GM12878 (cell line): ENCODE data around the gene GSE1. TPM values are rescaled to one million over a fixed set of nuclear protein-coding genes. Genes with fewer than 3 reads are reported as not detected.

ENCODE experiments used
- ATAC-seq: fragments of 200-7000 bp; cut with Tn5 transposase; 3 replicates; pipeline ENCODE4 v1.9.1; 2020; ENCODE audit warnings: mild to moderate bottlenecking, moderate library complexity
- BruUV-seq: library from RNA; stranded (reverse); fragments of 400-500 nt; replicated peaks from 2 replicates; lab custom pipeline; 2021; lab: Mats Ljungman, UMichigan
- CTCF ChIA-PET: fragments of 300-600 bp; sonication (Branson Sonifier 250); formaldehyde crosslinking; extraction: SDS; loops from one replicate; lab custom pipeline; 2021; ENCODE audit warnings: inconsistent platforms; lab: Yijun Ruan, JAX
- POLR2A ChIA-PET: fragments of 350-600 bp; formaldehyde crosslinking; extraction: SDS; loops from one replicate; lab custom pipeline; 2021; ENCODE audit warnings: inconsistent platforms; lab: Charles Lee
- RAD21 ChIA-PET: fragments of 300-600 bp; sonication (Branson Sonifier 250); formaldehyde crosslinking; loops from one replicate; lab custom pipeline; 2023; ENCODE audit warnings: antibody characterized with exemption; ENCODE audit not compliant: unreplicated experiment; lab: Charles Lee
- SMC1A ChIA-PET: fragments of 300-600 bp; sonication (Branson Sonifier 250); formaldehyde crosslinking; loops from one replicate; lab custom pipeline; 2023; ENCODE audit not compliant: unreplicated experiment, uncharacterized antibody; lab: Charles Lee
- DNase-seq: peaks from one replicate; pipeline ENCODE4 v3.0.0-alpha.2; 2011; ENCODE audit warnings: low read depth, low spot score
- FAIRE-seq: peaks from 3 replicates; lab custom pipeline; 2011; peaks lifted over from hg19 to GRCh38; lab: Jason Lieb, UNC
- H2AFZ ChIP-seq: 2 replicates; pipeline ENCODE4 v1.6.0; 2011; ENCODE audit warnings: low read depth, low read length, control low read depth; ENCODE audit not compliant: control insufficient read depth
- H3K27ac ChIP-seq: 2 replicates; pipeline ENCODE4 v1.5.1; 2011; ENCODE audit warnings: control low read depth; ENCODE audit not compliant: control insufficient read depth, insufficient read depth
- H3K27me3 ChIP-seq, 2 experiments: replicated peaks in 1 of 2; 2 replicates each; pipeline versions ENCODE4 v1.6.0 to v1.6.1; 2011; ENCODE audit warnings: low read length in 1 of 2; ENCODE audit not compliant: control insufficient read depth in 2 of 2, insufficient read depth in 2 of 2
- H3K36me3 ChIP-seq, 2 experiments: 2 replicates each; pipeline ENCODE4 v1.5.1; 2011; ENCODE audit warnings: low read length in 1 of 2; ENCODE audit not compliant: control insufficient read depth in 2 of 2, insufficient read depth in 2 of 2
- H3K4me1 ChIP-seq: 2 replicates; pipeline ENCODE4 v1.6.1; 2011; ENCODE audit warnings: mild to moderate bottlenecking, low read length, moderate library complexity, mixed read lengths; ENCODE audit not compliant: control insufficient read depth, insufficient read depth
- H3K4me2 ChIP-seq: 2 replicates; pipeline ENCODE4 v1.6.0; 2011; ENCODE audit warnings: control low read depth; ENCODE audit not compliant: control insufficient read depth, insufficient read depth
- H3K4me3 ChIP-seq: fragments of 200-600 bp; sonication (generic); 2 replicates; pipeline ENCODE4 v1.5.1; 2016
- H3K79me2 ChIP-seq: 2 replicates; pipeline ENCODE4 v1.6.0; 2011; ENCODE audit warnings: low read length; ENCODE audit not compliant: control insufficient read depth, insufficient read depth
- H3K9ac ChIP-seq: 2 replicates; pipeline ENCODE4 v1.8.0; 2011; ENCODE audit warnings: low read length, control low read depth, mixed read lengths; ENCODE audit not compliant: control insufficient read depth, insufficient read depth
- H3K9me3 ChIP-seq: replicated peaks from 3 replicates; pipeline ENCODE4 v1.5.1; 2011; ENCODE audit warnings: mild to moderate bottlenecking, low read length; ENCODE audit not compliant: control insufficient read depth, insufficient read depth
- H4K20me1 ChIP-seq: 2 replicates; pipeline ENCODE4 v1.6.0; 2011; ENCODE audit not compliant: control insufficient read depth, insufficient read depth
- BMI1 ChIP-seq: fragments of 450-650 bp; IDR thresholded peaks from 2 replicates; pipeline ENCODE4 v1.6.1; 2016; ENCODE audit warnings: mild to moderate bottlenecking, moderate library complexity, borderline replicate concordance
- CBX5 ChIP-seq: sonication (generic); IDR thresholded peaks from 2 replicates; pipeline ENCODE4 v1.6.1; 2016; ENCODE audit warnings: low read depth, moderate library complexity, mild to moderate bottlenecking, inconsistent platforms
- DPF2 ChIP-seq: fragments of 450-650 bp; IDR thresholded peaks from 2 replicates; pipeline ENCODE4 v1.6.1; 2017; ENCODE audit warnings: mild to moderate bottlenecking
- MYB ChIP-seq: fragments of 150-350 bp; IDR thresholded peaks from 2 replicates; pipeline ENCODE4 v1.6.1; 2014; ENCODE audit warnings: mild to moderate bottlenecking, low read depth, low read length, borderline replicate concordance
- NRF1 ChIP-seq: conservative IDR thresholded peaks from 2 replicates; pipeline ENCODE4 v1.6.1; 2011; ENCODE audit warnings: mild to moderate bottlenecking, low read depth, low read length, improper control_type of control experiment
- SIX5 ChIP-seq: IDR thresholded peaks from 2 replicates; pipeline ENCODE4 v1.6.1; 2011; ENCODE audit warnings: mild to moderate bottlenecking, low read depth, low read length, moderate library complexity; ENCODE audit not compliant: severe bottlenecking
- TCF7 ChIP-seq: IDR thresholded peaks from 2 replicates; pipeline ENCODE4 v1.6.1; 2014; ENCODE audit warnings: antibody characterized with exemption, borderline replicate concordance
- WGBS: methylation state at CpG from one replicate; pipeline ENCODE4 v1.1.6; 2016; ENCODE audit warnings: low lambda C conversion rate; ENCODE audit not compliant: insufficient replicate concordance, insufficient coverage; ENCODE audit errors: missing lambda C conversion rate; 5-methylcytosine and 5-hydroxymethylcytosine counted together
- in situ Hi-C: fragments of 300-500 bp; cut with MboI; formaldehyde crosslinking; loops from 9 replicates; pipeline ENCODE4 v1.14.3; 2018; ENCODE audit warnings: mixed read lengths
- intact Hi-C: fragments of 100-400 bp; cut with micrococcal nuclease; formaldehyde crosslinking; loops from one replicate; pipeline ENCODE4 v1.14.2; 2022; ENCODE audit not compliant: unreplicated experiment
- polyA plus RNA-seq, 11 experiments: library from polyadenylated mRNA; depleted of rRNA in 4 of 11; unstranded in 6 of 11; stranded (reverse) in 5 of 11; fragments of >200 nt; fragmentation: Nextera tagmentation in 4 of 11; fragmentation: Illumina TruSeq in 1 of 11; extraction: Ambion mirVana in 4 of 11; extraction: Trizol in 1 of 11; gene quantifications; 1 replicate in 1 of 11; 2 replicates in 10 of 11; pipeline versions ENCODE4 v1.2.1 to v1.2.3, GENCODE V29; 2011 to 2016; ENCODE audit warnings: inconsistent platforms in 2 of 11, missing spikeins in 2 of 11, low read depth in 1 of 11
- total RNA-seq, 4 experiments: library from RNA; depleted of rRNA in 3 of 4; stranded (reverse); fragments of >200 nt in 3 of 4; fragmentation: Illumina TruSeq in 1 of 4; extraction: Trizol in 1 of 4; gene quantifications; 2 replicates each; pipeline versions ENCODE4 v1.2.1 to v1.2.3, GENCODE V29; 2013 to 2021
- TF ChIP-seq, protein P1 (sequence below): fragments of 450-650 bp; IDR thresholded peaks from 2 replicates; pipeline ENCODE4 v1.6.1; 2014; ENCODE audit warnings: mild to moderate bottlenecking
- TF ChIP-seq, protein P2 (sequence below): fragments of 150-350 bp; IDR thresholded peaks from 2 replicates; pipeline ENCODE4 v1.6.1; 2014; ENCODE audit warnings: mild to moderate bottlenecking, low read depth, low read length

The GSE1 gene
- total and polyA plus RNA-seq, 10 of the 15 experiments (the other 5 are each of a cell fraction or from before 2014, with no cell fraction given), result 4.6 to 58.7 (median 18.2) TPM

DNA sequence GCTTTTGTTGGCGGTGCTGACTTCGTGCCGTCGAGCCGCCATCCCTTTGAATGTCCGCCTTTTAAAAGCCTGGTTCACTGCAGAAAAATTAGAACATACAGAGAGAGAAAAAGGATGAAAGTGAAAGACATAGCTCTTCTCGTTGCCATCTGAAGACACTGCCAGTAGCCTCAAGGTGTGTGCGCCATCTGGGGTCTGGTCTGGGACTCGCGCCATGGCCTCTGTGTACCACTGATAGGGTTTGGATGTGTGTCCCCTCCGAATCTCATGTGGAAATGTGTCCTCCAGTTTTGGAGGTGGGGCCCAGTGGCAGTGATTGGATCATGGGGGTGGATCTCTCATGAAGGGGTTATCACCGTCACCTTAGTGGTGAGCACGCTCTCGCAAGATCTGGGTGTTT, 15.5 kb downstream of the GSE1 start:
- peaks cover 15% of the 10 kb centered on the region; the same call in 2 of the 3 replicates for H3K9me3 ChIP-seq
- H3K27ac ChIP-seq, result no peak overlapping the region
- H3K4me3 ChIP-seq, result no peak overlapping the region
- FAIRE-seq (no peak), ATAC-seq (no peak), DNase-seq (no peak)
- H3K27me3 ChIP-seq, result no peaks in the 10 kb centered on the region
- ChIA-PET CTCF (no interaction called here), RAD21 (no interaction called here), POLR2A (no interaction called here), SMC1A (no interaction called here)
- H3K4me2 ChIP-seq, result no peak overlapping the region
- H3K4me1 ChIP-seq, result no peaks in the 10 kb centered on the region
- peaks cover 11% of the 10 kb centered on the region; the same call in 1 of the 2 replicates for H4K20me1 ChIP-seq
- in situ Hi-C loops (no loop called here), intact Hi-C loops (no loop called here)
- no TSS peak for BruUV-seq
- peaks cover 37% of the 10 kb centered on the region for H3K79me2 ChIP-seq
- TF ChIP-seq, protein P1, sequence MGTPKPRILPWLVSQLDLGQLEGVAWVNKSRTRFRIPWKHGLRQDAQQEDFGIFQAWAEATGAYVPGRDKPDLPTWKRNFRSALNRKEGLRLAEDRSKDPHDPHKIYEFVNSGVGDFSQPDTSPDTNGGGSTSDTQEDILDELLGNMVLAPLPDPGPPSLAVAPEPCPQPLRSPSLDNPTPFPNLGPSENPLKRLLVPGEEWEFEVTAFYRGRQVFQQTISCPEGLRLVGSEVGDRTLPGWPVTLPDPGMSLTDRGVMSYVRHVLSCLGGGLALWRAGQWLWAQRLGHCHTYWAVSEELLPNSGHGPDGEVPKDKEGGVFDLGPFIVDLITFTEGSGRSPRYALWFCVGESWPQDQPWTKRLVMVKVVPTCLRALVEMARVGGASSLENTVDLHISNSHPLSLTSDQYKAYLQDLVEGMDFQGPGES, result no peak
- WGBS, result 96% methylated on average over 14 of the region's 14 CpGs
- H2AFZ ChIP-seq, result no peak overlapping the region
- H3K9ac ChIP-seq, result no peak overlapping the region
- peaks cover 6 to 31% of the 10 kb centered on the region in 2 experiments; a peak in 3 of 4 replicates for H3K36me3 ChIP-seq

DNA sequence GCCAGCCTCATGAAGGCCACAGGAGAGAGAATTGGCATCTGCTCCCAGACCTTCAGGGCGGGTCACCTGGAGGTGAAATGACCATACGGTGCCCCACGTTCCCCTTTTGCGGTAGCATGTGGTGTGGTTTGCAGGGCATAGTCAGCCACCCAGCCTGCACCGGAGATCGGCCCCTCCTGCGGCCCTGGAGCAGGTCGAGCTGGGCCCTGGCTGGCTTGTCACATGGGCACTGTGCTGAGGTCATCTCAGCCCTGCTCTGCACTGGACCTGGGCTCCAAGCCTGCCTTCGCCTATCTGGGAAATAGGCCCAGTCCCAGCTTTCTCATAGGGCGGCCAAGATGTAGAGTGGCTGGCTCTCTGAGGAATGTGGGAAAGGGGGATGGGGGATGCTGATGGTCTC, 16.2 kb downstream of the GSE1 start:
- SMC1A ChIA-PET, result no interaction called here
- no peaks in the 10 kb centered on the region for H3K4me1 ChIP-seq
- FAIRE-seq, result no peak
- in situ Hi-C loops (no loop called here), intact Hi-C loops (no loop called here)
- 98% methylated on average over 10 of the region's 10 CpGs for WGBS
- CTCF ChIA-PET, result no interaction called here
- peaks cover 6 to 34% of the 10 kb centered on the region in 2 experiments; a peak in 3 of 4 replicates for H3K36me3 ChIP-seq
- H3K27me3 ChIP-seq, result no peaks in the 10 kb centered on the region
- H3K4me2 ChIP-seq, result no peak overlapping the region
- H3K9me3 ChIP-seq, result peaks cover 15% of the 10 kb centered on the region; the same call in 2 of the 3 replicates
- H3K9ac ChIP-seq, result no peak overlapping the region
- H3K27ac ChIP-seq, result no peak overlapping the region
- no TSS peak for BruUV-seq
- POLR2A ChIA-PET, result no interaction called here
- peaks cover 11% of the 10 kb centered on the region; the same call in 1 of the 2 replicates for H4K20me1 ChIP-seq
- RAD21 ChIA-PET, result no interaction called here
- TF ChIP-seq NRF1 (no peak), DPF2 (no peak), CBX5 (no peak), MYB (no peak), SIX5 (no peak), BMI1 (no peak), TCF7 (no peak)
- TF ChIP-seq, protein P2, sequence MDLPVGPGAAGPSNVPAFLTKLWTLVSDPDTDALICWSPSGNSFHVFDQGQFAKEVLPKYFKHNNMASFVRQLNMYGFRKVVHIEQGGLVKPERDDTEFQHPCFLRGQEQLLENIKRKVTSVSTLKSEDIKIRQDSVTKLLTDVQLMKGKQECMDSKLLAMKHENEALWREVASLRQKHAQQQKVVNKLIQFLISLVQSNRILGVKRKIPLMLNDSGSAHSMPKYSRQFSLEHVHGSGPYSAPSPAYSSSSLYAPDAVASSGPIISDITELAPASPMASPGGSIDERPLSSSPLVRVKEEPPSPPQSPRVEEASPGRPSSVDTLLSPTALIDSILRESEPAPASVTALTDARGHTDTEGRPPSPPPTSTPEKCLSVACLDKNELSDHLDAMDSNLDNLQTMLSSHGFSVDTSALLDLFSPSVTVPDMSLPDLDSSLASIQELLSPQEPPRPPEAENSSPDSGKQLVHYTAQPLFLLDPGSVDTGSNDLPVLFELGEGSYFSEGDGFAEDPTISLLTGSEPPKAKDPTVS, result no peak
- TF ChIP-seq, all 136 proteins: peak for 0
- Histone ChIP-seq H3K79me2 (peaks cover 37% of the 10 kb centered on the region), H3K4me3 (no peak overlapping the region), H2AFZ (no peak overlapping the region)
- no peak for ATAC-seq
- no peak for DNase-seq
